LNCAP (cell line): ENCODE results near the gene FRMD7.

Experiments used
- TF ChIP-seq, protein P1 (sequence below): fragments of 450-650 bp; IDR thresholded peaks from 2 replicates; pipeline ENCODE4 v1.5.1; 2017; ENCODE audit warnings: mild to moderate bottlenecking

The FRMD7 gene

DNA sequence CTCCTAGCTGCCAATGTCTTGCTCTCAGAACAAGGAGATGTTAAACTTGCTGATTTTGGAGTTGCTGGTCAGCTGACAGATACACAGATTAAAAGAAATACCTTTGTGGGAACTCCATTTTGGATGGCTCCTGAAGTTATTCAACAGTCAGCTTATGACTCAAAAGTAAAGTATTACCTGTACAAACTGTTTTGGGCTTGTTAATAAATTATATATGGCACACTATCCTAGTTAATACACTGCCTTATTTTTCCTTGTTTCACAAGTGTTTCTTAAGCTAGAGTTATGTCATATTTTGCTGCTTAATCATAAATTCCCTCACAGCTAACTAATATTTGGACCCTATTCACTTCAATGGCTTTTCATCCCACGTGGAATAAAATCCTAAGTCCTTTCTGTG is 59.4 kb downstream of the FRMD7 start:
- TF ChIP-seq, protein P1, sequence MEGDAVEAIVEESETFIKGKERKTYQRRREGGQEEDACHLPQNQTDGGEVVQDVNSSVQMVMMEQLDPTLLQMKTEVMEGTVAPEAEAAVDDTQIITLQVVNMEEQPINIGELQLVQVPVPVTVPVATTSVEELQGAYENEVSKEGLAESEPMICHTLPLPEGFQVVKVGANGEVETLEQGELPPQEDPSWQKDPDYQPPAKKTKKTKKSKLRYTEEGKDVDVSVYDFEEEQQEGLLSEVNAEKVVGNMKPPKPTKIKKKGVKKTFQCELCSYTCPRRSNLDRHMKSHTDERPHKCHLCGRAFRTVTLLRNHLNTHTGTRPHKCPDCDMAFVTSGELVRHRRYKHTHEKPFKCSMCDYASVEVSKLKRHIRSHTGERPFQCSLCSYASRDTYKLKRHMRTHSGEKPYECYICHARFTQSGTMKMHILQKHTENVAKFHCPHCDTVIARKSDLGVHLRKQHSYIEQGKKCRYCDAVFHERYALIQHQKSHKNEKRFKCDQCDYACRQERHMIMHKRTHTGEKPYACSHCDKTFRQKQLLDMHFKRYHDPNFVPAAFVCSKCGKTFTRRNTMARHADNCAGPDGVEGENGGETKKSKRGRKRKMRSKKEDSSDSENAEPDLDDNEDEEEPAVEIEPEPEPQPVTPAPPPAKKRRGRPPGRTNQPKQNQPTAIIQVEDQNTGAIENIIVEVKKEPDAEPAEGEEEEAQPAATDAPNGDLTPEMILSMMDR = no peak

DNA sequence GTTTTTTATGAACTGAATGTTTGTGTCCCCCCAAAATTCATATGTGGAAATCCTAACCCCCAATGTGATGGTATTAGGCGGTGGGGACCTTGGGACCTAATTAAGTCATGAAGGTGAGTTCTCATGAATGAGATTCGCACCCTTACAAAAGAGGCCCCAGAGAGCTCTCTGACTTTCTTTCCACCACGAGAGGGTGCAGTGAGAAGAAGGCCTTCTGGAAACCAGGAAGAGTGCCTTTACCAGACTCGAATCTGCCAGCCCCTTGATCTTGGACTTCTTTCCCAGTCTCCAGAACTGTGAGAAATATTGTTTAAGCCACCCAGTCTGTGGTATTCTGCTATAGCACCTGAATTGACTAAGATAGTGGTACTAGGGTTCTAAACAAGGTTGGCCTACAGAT is 64.0 kb downstream of the FRMD7 start:
- TF ChIP-seq, protein P1 = no peak

DNA sequence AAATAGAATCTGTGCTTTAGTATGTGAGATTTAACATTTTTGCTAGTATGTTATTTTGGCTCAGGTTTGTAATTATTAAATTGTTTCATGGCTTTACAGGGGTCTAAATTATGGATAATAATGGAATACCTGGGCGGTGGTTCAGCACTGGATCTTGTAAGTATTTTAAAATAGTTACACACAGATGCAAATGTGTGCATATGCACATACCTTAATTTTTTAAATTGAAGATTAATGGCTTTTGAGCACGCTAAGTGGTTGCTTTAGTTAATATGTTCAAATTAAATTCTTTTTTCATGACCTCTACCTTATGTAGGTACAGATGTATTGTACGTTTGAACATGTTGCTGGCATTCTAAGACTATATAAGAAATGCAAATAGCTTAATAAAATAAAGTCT is 64.5 kb downstream of the FRMD7 start:
- TF ChIP-seq, protein P1 = no peak

DNA sequence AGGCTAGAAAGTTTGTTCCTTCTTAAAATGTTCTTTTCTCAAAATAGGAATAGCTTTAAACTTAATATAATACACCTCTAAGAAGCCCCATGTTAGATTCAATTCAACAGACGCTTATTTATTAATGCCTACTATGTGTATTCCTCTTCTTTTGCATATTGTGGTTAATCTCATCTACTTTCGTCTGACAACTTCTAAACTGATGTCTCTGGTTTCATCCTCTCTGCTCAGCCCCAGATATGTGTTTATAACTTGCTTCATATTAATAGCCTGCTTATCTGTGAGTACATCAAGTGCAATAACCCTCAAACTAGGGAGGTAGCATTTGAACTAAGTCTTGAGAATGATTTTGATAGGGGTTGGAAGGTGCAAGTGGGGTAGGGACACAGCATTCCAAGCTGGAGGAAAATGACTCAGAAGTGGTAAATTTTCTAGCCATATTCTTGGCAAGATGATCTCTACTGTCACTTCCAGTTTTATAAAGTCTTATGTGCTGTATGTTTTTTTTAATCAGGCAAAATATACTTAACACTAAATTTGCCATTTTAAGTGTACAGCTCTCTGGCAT is 67.8 kb downstream of the FRMD7 start:
- TF ChIP-seq, protein P1 = no peak

DNA sequence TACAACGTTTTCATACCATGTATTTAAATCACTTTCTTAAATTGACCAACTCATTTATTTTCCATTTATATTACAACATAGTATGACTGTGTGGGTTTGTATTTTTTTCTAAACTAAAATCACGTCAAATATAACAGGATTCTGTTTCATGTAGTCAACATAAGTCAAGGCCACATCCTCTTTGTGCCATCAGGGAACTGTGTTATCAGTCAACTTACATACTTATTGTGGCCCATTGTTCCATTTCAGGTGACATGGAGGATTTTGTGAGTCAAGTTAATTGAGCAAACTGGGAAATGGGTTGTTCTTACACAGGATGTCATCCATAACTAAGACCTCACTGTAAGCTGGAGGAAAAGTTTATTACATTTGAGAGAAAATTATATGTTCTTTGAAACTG is 68.8 kb downstream of the FRMD7 start:
- TF ChIP-seq, protein P1 = no peak

DNA sequence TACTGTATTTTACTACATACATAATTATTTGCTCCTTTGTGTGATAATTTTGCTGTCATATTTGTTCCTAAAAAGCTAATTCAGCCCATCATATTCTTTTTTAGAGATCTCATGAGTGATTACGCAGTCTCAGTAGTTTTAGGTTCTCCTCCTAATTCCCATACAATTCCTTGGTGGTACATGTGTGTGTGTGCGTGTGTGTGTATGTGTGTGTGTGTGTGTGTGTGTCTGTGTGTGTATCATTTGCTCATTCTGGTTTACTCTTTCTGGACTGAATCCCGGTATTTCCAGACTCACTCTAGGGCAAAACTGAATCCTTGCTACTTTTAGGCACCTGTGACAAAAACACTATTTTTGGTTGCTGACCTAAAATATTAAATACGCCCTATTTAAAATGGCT is 69.8 kb downstream of the FRMD7 start:
- TF ChIP-seq, protein P1 = no peak

DNA sequence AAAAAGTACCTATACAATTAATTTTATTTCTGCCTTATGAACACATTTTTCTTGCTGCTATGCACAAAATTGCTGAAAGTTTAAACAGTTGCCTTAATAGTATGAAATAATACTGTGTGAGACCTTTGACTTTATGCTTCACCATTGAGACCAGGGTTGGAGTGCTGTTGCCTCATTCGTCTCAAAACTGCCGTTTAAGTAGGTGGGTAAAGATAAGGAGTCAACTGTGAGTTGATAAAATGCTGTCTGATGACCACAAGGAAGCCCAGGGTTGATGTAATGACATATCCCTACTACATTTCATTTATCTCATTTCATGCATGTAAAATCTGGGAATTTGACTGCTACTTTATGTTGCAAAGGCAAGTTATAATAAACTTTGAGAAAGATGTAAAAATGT is 81.3 kb downstream of the FRMD7 start:
- TF ChIP-seq, protein P1 = no peak

DNA sequence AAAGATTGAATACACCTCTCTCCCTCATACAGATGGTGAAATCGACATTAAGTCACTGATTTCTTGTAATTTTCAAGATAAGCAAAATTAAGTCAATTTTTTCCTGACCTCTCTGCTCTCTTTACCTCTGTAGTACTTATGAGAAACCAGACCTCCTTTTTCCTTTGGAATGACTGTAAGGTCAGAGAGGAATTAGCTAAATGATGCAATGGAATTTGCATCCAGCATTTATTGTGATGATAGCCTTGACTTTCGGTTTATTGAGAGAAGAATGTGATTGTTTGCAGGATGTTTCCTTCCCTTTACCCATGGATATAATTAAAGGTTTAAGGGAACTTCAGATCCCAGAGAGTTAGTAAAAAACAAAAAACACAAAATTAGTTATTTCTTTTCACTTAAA is 82.4 kb downstream of the FRMD7 start:
- TF ChIP-seq, protein P1 = no peak
